Left lobe of liver (tissue), 2 donors: ENCODE measurements around the gene KIF18B. TPM values are rescaled to one million over a fixed set of nuclear protein-coding genes. Genes with fewer than 3 reads are reported as not detected.

Source experiments
- ATAC-seq: fragments of 200-7000 bp; cut with Tn5 transposase; one replicate; pipeline ENCODE4 v1.9.1; 2020; ENCODE audit warnings: mild to moderate bottlenecking, moderate library complexity
- DNase-seq: peaks from one replicate; pipeline ENCODE4 v3.0.0-alpha.2; 2020; ENCODE audit warnings: low spot score
- total RNA-seq: library from RNA; stranded (reverse); gene quantifications from one replicate; pipeline ENCODE4 v1.2.1, GENCODE V29; 2021
- donor health status: DM: no; HTN: no; CAD: no; lungs with moderate emphysema.
- donor health status: DM: no; HTN: yes; CAD: no.

The KIF18B gene
- 0.25 TPM for total RNA-seq

- DNase-seq (peak; percentile 87), ATAC-seq (peak; percentile 99)
Observed at GRCh38 chr17:44947461-44948314, at the start of gene KIF18B. Gene KIF18B (minus strand): TSS chr17:44947773. CDS start chr17:44936344, 11,429 bp downstream.

- ATAC-seq (no peak), DNase-seq (no peak)
Observed at GRCh38 chr17:44996304-44996703, 48.7 kb upstream of the KIF18B start.

DNA sequence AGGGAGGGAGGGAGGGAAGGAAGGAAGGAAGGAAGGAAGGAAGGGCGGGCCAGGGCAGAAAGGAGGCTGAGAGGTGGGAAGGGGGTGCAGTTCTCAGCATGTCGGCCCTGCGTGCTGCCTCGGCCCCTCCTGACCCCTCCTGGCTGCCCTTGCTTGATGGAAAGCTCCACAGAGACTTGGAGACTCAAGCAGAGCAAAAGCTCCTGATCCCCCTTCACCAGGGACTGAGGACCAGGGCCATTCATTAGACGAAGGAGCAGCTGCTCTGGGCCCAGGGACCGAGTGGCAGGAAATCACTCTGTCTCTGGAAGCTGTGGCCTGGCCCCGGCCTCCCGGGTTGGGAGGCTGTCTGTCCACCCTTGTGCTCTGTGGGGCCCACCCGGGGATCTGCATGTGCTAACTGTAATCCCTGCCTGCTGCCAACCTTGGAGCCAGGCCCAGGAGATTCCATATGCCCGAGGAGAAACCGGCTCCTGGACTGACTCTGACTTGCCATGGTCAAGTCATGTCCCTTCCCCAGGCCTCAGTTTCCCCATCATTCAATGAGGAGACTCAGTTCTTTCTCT is 47.9 kb upstream of the KIF18B start:
- DNase-seq (no peak), ATAC-seq (no peak)

- ATAC-seq (no peak), DNase-seq (no peak)
Observed at GRCh38 chr17:44992242-44992939, 44.8 kb upstream of the KIF18B start.

GRCh38 chr17:44990994-44991393 is 43.4 kb upstream of the KIF18B start:
- DNase-seq (no peak), ATAC-seq (no peak)

DNA sequence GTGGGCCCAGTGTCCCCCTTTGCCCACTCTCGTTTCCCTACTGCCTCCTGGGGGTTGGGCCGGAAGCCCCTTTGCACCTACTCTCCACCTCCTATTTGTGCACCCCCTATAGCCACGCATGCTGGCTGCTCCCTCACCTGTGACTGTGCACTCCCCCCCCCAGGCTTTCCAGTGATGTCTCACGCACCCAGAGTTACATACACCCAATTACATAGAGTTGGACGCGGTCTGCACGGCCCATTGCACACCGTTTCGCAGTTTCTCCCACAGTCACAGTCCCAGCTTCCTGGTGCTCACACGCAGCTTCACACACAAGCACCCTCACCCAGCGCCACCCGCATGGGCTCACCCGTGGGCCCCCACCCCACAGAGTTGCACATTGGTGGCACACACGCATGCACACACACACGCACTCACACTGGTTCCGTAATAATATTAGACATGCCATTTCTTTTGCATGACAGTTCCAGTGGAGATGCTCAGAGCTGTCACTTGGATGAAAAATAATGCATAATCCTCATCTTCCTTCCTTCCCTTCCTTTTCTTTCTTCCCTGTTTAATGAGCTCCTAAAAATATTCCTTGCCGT is 42.1 kb upstream of the KIF18B start:
- ATAC-seq (no peak), DNase-seq (no peak)

DNA sequence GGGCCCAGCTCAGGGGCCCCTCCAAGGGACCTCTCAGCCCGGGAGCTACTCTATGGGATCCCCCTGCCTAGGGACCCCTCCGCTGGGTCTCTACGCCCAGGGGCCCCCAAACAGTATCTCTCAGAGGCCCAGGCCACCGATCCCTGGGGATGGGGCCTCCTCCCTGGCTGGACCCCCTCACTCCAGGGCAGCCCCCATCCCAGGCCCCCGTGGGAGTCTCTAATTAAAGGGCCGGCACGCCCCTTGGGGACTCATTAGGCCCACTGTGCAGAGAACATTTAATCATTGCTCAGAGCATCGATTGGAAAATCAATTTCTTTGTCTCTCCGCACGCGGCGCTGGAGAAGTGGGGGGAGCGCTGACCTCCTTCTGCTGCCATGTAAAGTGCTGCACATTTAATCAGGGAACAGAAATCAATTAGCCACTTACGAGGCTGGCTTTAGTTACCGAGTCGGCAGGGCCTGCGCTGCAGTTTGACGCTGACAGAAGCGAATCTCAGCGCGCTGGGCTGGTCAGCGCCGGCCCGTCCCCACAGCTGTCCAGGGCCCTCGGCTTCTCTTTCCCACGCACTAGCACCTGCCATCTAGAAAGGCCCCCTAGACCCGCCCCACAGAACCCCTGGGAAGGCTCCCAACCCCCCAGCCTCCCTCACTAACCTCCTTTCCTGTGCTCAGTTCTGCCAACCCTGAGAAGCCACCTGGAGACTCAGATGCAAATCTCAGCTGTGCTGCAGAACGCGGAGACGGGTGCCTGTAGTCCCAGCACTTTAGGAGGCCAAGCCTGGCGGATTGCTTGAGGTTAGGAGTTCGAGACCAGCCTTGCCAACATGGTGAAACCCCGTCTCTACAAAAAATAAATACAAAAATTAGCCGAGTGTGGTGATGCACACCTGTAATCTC is 40.7 kb upstream of the KIF18B start:
- DNase-seq (no peak), ATAC-seq (peak; percentile 46)

GRCh38 chr17:44983563-44983962 is 36.0 kb upstream of the KIF18B start:
- ATAC-seq = no peak
- no peak for DNase-seq

DNA sequence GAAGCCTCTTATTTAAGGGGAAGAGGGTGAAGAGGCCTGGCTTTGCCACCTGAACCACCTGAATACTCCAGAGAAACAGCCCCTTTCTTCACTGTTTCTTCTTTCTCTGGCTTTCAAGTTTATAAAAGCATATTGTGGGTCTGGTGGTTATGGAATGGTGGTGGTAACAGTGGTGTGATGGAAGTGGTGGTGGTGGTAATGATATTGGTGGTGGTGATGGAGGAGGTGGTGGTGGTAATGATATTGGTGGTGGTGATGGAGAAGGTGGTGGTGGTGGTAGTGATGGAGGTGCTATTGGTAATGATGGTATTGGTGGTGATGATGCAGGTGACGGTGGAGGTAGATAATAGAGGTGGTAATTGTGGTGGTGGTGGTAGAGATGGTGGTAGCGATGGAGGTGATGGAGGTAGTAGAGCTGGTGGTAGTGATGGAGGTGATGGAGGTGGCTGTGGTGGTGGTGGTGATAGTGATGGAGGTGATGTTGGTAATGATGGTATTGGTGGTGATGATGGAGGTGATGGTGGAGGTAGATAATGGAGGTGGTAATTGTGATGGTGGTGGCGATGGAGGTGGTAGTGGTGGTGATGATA is 34.6 kb upstream of the KIF18B start:
- ATAC-seq (no peak), DNase-seq (no peak)

GRCh38 chr17:44981221-44981968 is 33.8 kb upstream of the KIF18B start:
- DNase-seq = peak; percentile 70
- ATAC-seq = peak; percentile 83

DNA sequence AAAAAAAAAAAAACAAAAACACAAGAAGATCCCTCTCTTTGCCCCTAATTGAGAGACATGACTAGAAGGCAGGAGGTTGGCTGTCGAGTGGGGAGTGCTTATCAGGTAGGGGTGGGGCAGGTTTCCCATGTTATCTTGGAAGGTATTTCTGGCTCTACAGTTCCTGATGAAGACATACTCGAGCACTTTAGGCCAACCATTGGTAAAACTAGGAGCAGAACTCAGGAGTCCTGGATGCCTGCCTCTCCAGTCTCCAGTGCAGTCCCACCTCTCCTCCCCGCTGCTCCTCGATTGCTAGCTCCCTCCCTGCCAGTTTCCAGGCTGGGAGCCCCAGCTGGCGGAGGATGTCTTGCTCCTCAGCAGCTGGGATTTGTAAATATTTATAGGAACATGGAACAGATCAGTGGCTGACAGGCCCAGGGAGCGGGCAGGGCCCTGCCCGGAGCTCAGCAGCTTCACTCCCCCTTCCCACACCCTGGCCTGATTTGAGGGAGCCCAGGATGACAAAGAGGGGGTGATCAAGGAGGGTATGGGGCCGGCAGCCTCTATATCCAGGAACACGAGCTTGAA is 31.9 kb upstream of the KIF18B start:
- no peak for ATAC-seq
- no peak for DNase-seq

DNA sequence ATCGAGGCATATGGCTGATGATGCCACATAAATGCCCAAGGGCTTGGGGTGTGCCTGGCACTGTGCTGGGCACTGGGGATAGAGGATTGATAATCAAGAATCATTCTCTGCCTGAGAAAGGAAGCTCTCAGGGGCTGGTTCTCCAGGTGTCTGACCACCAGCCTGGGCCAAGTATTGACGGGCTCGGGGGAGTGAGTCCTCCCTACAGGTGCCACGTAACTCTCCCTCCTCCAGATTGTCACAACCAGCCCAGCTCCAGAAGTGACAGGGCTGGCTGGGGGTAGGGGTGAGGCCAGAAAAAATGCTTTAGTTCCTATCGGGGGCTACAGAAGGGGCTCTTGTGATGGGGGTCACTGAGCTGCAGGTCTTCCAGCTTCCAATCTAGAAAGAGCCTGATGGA is 31.2 kb upstream of the KIF18B start:
- ATAC-seq (no peak), DNase-seq (no peak)

- no peak for ATAC-seq
- DNase-seq = no peak
Observed at GRCh38 chr17:44977814-44978550, 30.4 kb upstream of the KIF18B start.

DNA sequence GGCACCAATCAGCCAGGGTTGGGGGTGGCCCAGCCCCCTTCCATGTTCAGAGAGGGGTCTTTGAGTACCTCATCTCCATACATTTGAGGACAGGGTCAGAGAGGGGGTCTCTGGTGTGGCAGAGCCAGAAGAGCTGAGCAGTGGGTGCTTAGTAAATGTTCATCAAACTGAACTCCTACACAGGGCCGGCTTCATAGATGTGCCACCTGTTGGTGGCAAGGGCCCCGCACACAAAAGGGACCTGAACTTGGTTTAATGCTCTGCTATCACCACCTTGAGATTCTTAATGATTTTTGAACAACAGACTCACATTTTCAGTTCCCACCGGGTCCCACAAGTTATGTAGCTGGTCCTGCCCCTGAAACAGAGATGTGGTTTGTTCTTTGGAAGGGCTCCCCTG is 29.5 kb upstream of the KIF18B start:
- no peak for ATAC-seq
- DNase-seq = no peak

- no peak for ATAC-seq
- DNase-seq = no peak
Observed at GRCh38 chr17:44976206-44976605, 28.6 kb upstream of the KIF18B start.

DNA sequence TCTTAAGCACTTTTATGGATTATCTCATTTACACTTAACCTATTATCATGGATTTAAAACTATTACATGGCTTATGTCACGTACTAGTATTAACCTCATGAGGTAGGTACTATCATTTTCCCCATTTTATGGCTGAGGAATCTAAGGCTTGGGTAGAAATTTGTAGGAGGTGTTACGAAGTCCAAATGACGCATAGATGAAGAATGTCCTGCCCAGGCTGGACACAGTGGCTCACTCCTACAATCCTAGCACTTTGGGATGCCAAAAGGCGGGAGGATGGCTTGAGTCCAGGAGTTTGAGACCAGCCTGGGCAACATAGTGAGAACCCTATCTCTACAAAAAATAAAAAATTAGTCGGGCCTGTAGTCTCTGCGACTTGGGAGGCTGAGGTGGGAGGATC is 25.4 kb upstream of the KIF18B start:
- no peak for ATAC-seq

GRCh38 chr17:44971776-44972483 is 24.4 kb upstream of the KIF18B start:
- no peak for DNase-seq
- no peak for ATAC-seq

More for the DNA sequence above, 25.4 kb upstream of the KIF18B start:
- no peak for DNase-seq
